Esophagus (tissue), 2 donors: Measurements from ENCODE around the gene KCNMA1. TPM values are rescaled to one million over a fixed set of nuclear protein-coding genes. Genes with fewer than 3 reads are reported as not detected.

Source experiments
- H3K27ac ChIP-seq, 2 donors: one replicate each; pipeline ENCODE4 v1.5.1; 2013; ENCODE audit warnings: low read depth in 2 of 2, mild to moderate bottlenecking in 2 of 2, inconsistent platforms in 1 of 2, low read length in 1 of 2, moderate library complexity in 1 of 2
- H3K27me3 ChIP-seq, 2 donors: one replicate each; pipeline ENCODE4 v1.6.1; 2013; ENCODE audit warnings: low read length in 2 of 2, control low read depth in 1 of 2, mild to moderate bottlenecking in 1 of 2; ENCODE audit not compliant: insufficient read depth in 2 of 2, control insufficient read depth in 1 of 2
- H3K36me3 ChIP-seq, 2 donors: one replicate each; pipeline ENCODE4 v1.6.1; 2013; ENCODE audit warnings: low read length in 1 of 2; ENCODE audit not compliant: control insufficient read depth in 2 of 2, insufficient read depth in 2 of 2
- H3K4me1 ChIP-seq, 2 donors: one replicate each; pipeline ENCODE4 v1.6.1; 2013; ENCODE audit warnings: low read length in 1 of 2; ENCODE audit not compliant: control insufficient read depth in 2 of 2, insufficient read depth in 2 of 2
- H3K4me3 ChIP-seq, 2 donors: one replicate each; pipeline ENCODE4 v1.5.1; 2013; ENCODE audit warnings: low read length in 2 of 2, mild to moderate bottlenecking in 2 of 2, low read depth in 1 of 2, moderate library complexity in 1 of 2
- H3K9me3 ChIP-seq, 2 donors: one replicate each; pipeline ENCODE4 v1.6.1; 2013; ENCODE audit warnings: mild to moderate bottlenecking in 2 of 2, low read depth in 1 of 2, low read length in 1 of 2, moderate library complexity in 1 of 2; ENCODE audit not compliant: control insufficient read depth in 2 of 2, insufficient read depth in 1 of 2
- WGBS, 2 donors: extraction: QIAGEN DNeasy Blood & Tissue Kit; methylation state at CpG; one replicate each; pipeline ENCODE4 v1.1.7; 2013; 5-methylcytosine and 5-hydroxymethylcytosine counted together
- polyA plus RNA-seq, 2 donors: library from polyadenylated mRNA; stranded (reverse); fragments of 200-250 nt; gene quantifications; one replicate each; pipeline ENCODE4 v1.2.3, GENCODE V29; 2013
- donor health status: healthy with polysubstance abuse.
- donor health status: Bipolar disorder and iron deficiency.

The KCNMA1 gene
- polyA plus RNA-seq, 2 donors, result 8.4 to 11.2 TPM

GRCh38 chr10:77613476-77614130 lies 24.0 kb downstream of the KCNMA1 start:
- H3K27me3 ChIP-seq, result no peaks in the 10 kb centered on the region
- H3K4me1 ChIP-seq, result peaks cover 6 to 21% of the 10 kb centered on the region in 2 donors
- peak overlapping the region; percentile 77 to 80 for H3K27ac ChIP-seq
- H3K4me3 ChIP-seq, result no peak overlapping the region
- H3K36me3 ChIP-seq, result no peaks in the 10 kb centered on the region
- no peaks in the 10 kb centered on the region for H3K9me3 ChIP-seq
- 31 to 32% methylated on average over 9 of the region's 9 CpGs for WGBS, 2 donors

DNA sequence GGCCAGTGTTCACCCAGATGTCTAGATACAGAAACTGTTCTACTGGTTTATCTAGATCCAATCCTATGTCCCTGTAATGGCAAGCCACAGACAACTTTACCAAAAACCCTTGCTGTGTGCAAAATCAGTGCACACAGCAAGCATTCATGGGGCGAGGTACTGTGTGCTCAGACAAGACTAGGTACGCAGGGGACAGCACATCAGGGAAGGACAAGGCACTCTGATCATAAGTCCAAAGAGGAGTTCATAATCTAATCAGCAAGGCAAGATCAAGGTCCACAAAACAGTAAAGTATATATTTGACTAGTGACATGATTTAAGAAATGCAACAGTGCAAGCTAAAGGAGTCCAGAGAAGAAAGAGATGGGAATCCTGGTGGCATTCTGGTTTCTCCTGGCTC lies 25.9 kb downstream of the KCNMA1 start:
- Histone ChIP-seq H3K9me3 (no peaks in the 10 kb centered on the region), H3K27me3 (no peaks in the 10 kb centered on the region), H3K4me1 (peaks cover 6 to 25% of the 10 kb centered on the region in 2 donors), H3K36me3 (no peaks in the 10 kb centered on the region), H3K4me3 (no peak overlapping the region), H3K27ac (no peak overlapping the region)
- 69 to 96% methylated on average over 2 of the region's 2 CpGs for WGBS, 2 donors

- Histone ChIP-seq H3K4me1 (peaks cover 6 to 26% of the 10 kb centered on the region in 2 donors), H3K27me3 (no peaks in the 10 kb centered on the region), H3K4me3 (no peak overlapping the region), H3K36me3 (no peaks in the 10 kb centered on the region), H3K27ac (no peak overlapping the region), H3K9me3 (no peaks in the 10 kb centered on the region)
- WGBS, 2 donors, result 83 to 89% methylated on average over 5 of the region's 5 CpGs
Measured at GRCh38 chr10:77611221-77611620, 26.4 kb downstream of the KCNMA1 start.

DNA sequence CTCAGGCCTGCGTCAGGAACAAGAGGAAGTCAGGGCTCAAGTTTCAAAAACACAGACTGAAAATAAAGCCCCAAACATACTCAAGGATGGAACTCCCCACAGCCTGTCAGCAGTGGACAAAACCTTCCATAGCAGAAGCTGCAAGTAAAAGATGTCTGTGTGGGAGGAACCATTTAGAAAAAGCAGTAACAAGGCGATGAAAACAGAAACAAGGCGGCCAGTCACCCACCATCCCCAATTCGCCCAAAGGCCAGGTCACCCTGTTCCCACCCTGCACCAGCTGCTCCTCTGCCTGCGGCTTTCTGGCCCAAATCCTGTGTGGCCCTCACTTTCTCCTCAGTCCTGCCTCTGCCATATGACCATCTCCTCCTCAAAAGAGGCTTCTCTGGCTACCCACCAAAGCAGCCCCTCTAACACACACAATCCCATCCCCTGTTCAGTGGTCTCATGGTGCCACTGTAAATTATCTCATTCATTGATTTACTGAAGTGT lies 27.8 kb downstream of the KCNMA1 start:
- WGBS, 2 donors, result 75 to 76% methylated on average over 5 of the region's 5 CpGs
- Histone ChIP-seq H3K4me1 (peaks cover 6 to 28% of the 10 kb centered on the region in 2 donors), H3K27ac (no peak overlapping the region), H3K36me3 (no peaks in the 10 kb centered on the region), H3K9me3 (no peaks in the 10 kb centered on the region), H3K27me3 (no peaks in the 10 kb centered on the region), H3K4me3 (no peak overlapping the region)

- no peaks in the 10 kb centered on the region for H3K36me3 ChIP-seq
- H3K27me3 ChIP-seq, result no peaks in the 10 kb centered on the region
- H3K4me1 ChIP-seq, result peaks cover 0 to 24% of the 10 kb centered on the region in 2 donors
- no peak overlapping the region for H3K27ac ChIP-seq
- WGBS, 2 donors, result 86% methylated on average over 9 of the region's 9 CpGs
- H3K9me3 ChIP-seq, result no peaks in the 10 kb centered on the region
- H3K4me3 ChIP-seq, result no peak overlapping the region
Measured at GRCh38 chr10:77608281-77608680, 29.3 kb downstream of the KCNMA1 start.

GRCh38 chr10:77606751-77607150 lies 30.9 kb downstream of the KCNMA1 start:
- peaks cover 0 to 24% of the 10 kb centered on the region in 2 donors for H3K4me1 ChIP-seq

GRCh38 chr10:77605466-77605865 lies 32.1 kb downstream of the KCNMA1 start:
- no peaks in the 10 kb centered on the region for H3K27me3 ChIP-seq
- WGBS, 2 donors, result 51 to 55% methylated on average over 4 of the region's 4 CpGs

More at GRCh38 chr10:77606751-77607150, 30.9 kb downstream of the KCNMA1 start:
- WGBS, 2 donors, result 50 to 64% methylated on average over 2 of the region's 2 CpGs
- no peaks in the 10 kb centered on the region for H3K36me3 ChIP-seq
- H3K4me3 ChIP-seq, result no peak overlapping the region
- no peaks in the 10 kb centered on the region for H3K9me3 ChIP-seq
- no peaks in the 10 kb centered on the region for H3K27me3 ChIP-seq
- H3K27ac ChIP-seq, result no peak overlapping the region

DNA sequence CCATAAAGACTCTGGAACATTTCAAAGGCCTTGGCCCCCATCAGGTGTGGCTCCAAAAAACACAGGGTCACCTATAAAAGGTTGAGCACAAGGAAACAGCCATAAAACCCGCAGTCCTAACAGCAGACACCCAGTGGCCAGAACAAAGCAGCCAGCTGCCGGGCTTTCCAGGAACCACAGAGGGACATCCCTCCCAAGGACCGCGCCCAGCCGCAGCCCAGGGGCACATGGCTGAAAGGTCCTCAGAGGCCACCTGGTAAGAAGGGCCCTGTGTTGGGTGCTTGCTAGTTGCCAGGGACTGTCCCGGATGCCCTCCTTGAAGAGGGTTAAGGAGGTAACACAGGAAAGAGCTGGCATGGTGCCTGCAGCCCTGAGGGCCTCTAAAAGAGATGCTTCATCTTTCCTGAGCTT lies 32.7 kb downstream of the KCNMA1 start:
- Histone ChIP-seq H3K27ac (no peak overlapping the region), H3K4me1 (peaks cover 0 to 29% of the 10 kb centered on the region in 2 donors), H3K9me3 (no peaks in the 10 kb centered on the region), H3K36me3 (no peaks in the 10 kb centered on the region), H3K27me3 (no peaks in the 10 kb centered on the region), H3K4me3 (no peak overlapping the region)
- WGBS, 2 donors, result 80 to 82% methylated on average over 6 of the region's 6 CpGs

More at GRCh38 chr10:77605466-77605865, 32.1 kb downstream of the KCNMA1 start:
- no peaks in the 10 kb centered on the region for H3K9me3 ChIP-seq
- no peak overlapping the region for H3K27ac ChIP-seq
- no peaks in the 10 kb centered on the region for H3K36me3 ChIP-seq
- H3K4me3 ChIP-seq, result no peak overlapping the region
- peaks cover 0 to 29% of the 10 kb centered on the region in 2 donors for H3K4me1 ChIP-seq

DNA sequence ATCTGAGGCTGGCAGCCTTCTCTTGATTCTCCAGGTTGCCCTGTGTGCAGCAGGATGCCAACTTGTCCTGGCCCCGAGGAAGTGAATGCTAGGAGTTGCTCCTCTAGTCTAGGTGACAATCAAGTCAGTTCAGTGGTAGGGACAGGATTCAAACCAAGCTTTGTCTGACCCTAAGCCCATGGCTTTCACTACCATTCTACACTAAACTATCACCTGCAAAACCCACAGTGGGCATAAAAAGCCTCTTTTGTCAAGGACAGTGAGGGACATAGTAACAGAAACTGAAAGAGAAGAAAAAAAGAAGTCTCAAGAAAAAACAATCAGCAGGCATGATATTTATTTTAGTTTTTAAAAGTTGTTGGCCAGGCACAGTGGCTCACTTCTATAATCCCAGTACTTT lies 33.5 kb downstream of the KCNMA1 start:
- no peaks in the 10 kb centered on the region for H3K36me3 ChIP-seq
- peak overlapping the region in 1 of 2 donors; percentile 18 for H3K27ac ChIP-seq
- WGBS, 2 donors, result 36 to 67% methylated on average over 1 of the region's 1 CpG
- no peak overlapping the region for H3K4me3 ChIP-seq
- no peaks in the 10 kb centered on the region for H3K9me3 ChIP-seq
- H3K27me3 ChIP-seq, result no peaks in the 10 kb centered on the region
- peaks cover 0 to 29% of the 10 kb centered on the region in 2 donors for H3K4me1 ChIP-seq

- peaks cover 0 to 29% of the 10 kb centered on the region in 2 donors for H3K4me1 ChIP-seq
- 15 to 21% methylated on average over 2 of the region's 2 CpGs for WGBS, 2 donors
- H3K36me3 ChIP-seq, result no peaks in the 10 kb centered on the region
- no peak overlapping the region for H3K4me3 ChIP-seq
- H3K27me3 ChIP-seq, result no peaks in the 10 kb centered on the region
- no peak overlapping the region for H3K27ac ChIP-seq
- no peaks in the 10 kb centered on the region for H3K9me3 ChIP-seq
Measured at GRCh38 chr10:77603534-77603927, 34.1 kb downstream of the KCNMA1 start.
